ENCODE data around the gene NLRP1. TPM values are rescaled to one million over a fixed set of nuclear protein-coding genes. Genes with fewer than 3 reads are reported as not detected.
"Not testable (repeated sequence)": the region's sequence is repeated elsewhere in the genome, so short reads cannot be mapped to it uniquely, and the experiment has no call there.

The NLRP1 gene
- polyA plus RNA-seq, 1 experiment = 73.2 TPM

DNA sequence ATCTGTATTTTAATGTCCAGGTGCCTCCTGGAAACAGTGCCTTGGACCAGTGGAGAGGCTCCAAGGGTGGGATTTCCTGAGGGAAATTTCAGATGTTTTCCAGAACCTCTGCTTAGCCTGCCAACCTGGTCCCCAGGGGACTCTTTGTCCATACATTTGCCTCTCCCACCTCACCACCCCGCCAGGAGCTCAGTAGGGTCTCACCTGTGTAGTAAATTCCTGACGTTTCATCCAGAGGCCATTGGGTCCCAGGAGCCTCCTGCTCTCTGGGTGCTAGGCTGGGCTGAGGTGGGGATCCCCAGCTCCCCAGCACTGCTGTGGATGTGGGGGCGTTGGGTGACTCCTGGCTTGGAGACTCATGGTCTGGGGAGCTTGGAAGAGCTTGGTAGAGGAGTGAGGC is 2.7 kb downstream of the NLRP1 start:
- no peak for DNase-seq (ENCODE audit: low read depth, low spot score)
- TF ChIP-seq CTCF (IDR thresholded peaks at IDR 0.05; ENCODE audit: low read depth, low read length) = no peak
- H3K9me3 ChIP-seq (ENCODE audit: control insufficient read depth, insufficient read depth, low read length) = no peaks in the 10 kb centered on the region; the same call in 1 of the 2 replicates
- POLR2A ChIA-PET = no interaction called here
- no peak overlapping the region for H3K4me3 ChIP-seq (ENCODE audit: low read depth, low read length)
- no peak overlapping the region for H3K27ac ChIP-seq (ENCODE audit: low read depth, low read length)
- H3K27me3 ChIP-seq (ENCODE audit: control insufficient read depth, insufficient read depth, low read length) = no peaks in the 10 kb centered on the region
- CTCF ChIA-PET = no interaction called here

DNA sequence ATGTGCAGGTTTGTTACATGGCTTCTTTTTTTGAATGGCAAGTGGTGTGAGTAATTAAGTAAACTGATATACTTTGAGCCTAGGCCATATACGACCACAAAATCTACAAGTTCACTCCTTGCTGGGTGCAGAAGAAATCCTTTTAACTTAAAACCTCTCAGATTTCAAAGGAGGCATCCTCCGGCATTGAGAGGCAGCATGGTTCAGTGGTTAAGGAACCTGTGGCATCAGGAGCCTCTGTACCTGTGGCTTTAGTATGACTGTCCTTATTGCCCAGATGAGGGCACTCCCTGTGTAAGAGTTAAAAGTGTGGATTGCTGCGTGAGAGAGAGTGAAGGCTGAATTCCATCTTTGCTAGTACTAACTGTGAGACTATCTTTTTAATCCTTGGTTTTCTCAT is 3.3 kb downstream of the NLRP1 start:
- Histone ChIP-seq H3K4me3 (ENCODE audit: low read depth, low read length) (no peak overlapping the region), H3K9me3 (ENCODE audit: control insufficient read depth, insufficient read depth, low read length) (no peaks in the 10 kb centered on the region; the same call in 1 of the 2 replicates), H3K27ac (ENCODE audit: low read depth, low read length) (no peak overlapping the region), H3K27me3 (ENCODE audit: control insufficient read depth, insufficient read depth, low read length) (no peaks in the 10 kb centered on the region)
- POLR2A ChIA-PET = no interaction called here
- TF ChIP-seq CTCF (IDR thresholded peaks at IDR 0.05; ENCODE audit: low read depth, low read length) = no peak
- no peak for DNase-seq (ENCODE audit: low read depth, low spot score)
- CTCF ChIA-PET = no interaction called here

GRCh38 chr17:5580367-5580766 is 3.9 kb downstream of the NLRP1 start:
- ChIA-PET POLR2A (no interaction called here), CTCF (no interaction called here)
- H3K9me3 ChIP-seq (ENCODE audit: control insufficient read depth, insufficient read depth, low read length) = no peaks in the 10 kb centered on the region; the same call in 1 of the 2 replicates
- no peak for DNase-seq (ENCODE audit: low read depth, low spot score)
- no peak for TF ChIP-seq CTCF (IDR thresholded peaks at IDR 0.05; ENCODE audit: low read depth, low read length)
- H3K4me3 ChIP-seq (ENCODE audit: low read depth, low read length) = no peak overlapping the region
- no peak overlapping the region for H3K27ac ChIP-seq (ENCODE audit: low read depth, low read length)
- H3K27me3 ChIP-seq (ENCODE audit: control insufficient read depth, insufficient read depth, low read length) = no peaks in the 10 kb centered on the region

GRCh38 chr17:5578768-5579167 is 5.5 kb downstream of the NLRP1 start:
- H3K27me3 ChIP-seq (ENCODE audit: control insufficient read depth, insufficient read depth, low read length); CTCF ChIA-PET; H3K4me3 ChIP-seq (ENCODE audit: low read depth, low read length); DNase-seq (ENCODE audit: low read depth, low spot score); H3K9me3 ChIP-seq (ENCODE audit: control insufficient read depth, insufficient read depth, low read length); POLR2A ChIA-PET; H3K27ac ChIP-seq (ENCODE audit: low read depth, low read length): not testable (repeated sequence)

DNA sequence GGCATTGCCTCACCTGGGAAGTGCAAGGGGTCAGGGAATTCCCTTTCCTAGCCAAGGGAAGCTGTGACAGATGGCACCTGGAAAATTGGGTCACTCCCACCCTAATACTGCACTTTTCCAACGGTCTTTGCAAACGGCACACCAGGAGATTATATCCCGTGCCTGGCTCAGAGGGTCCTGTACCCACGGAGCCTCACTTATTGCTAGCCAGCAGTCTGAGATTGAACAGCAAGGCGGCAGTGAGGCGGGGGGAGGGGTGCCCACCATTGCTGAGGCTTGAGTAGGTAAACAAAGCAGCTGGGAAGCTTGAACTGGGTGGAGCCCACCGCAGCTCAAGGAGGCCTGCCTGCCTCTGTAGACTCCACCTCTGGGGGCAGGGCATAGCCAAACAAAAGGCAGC is 11.3 kb downstream of the NLRP1 start:
- H3K27me3 ChIP-seq (ENCODE audit: control insufficient read depth, insufficient read depth, low read length); CTCF ChIA-PET; DNase-seq (ENCODE audit: low read depth, low spot score); H3K4me3 ChIP-seq (ENCODE audit: low read depth, low read length); POLR2A ChIA-PET; H3K27ac ChIP-seq (ENCODE audit: low read depth, low read length): not testable (repeated sequence)
- H3K9me3 ChIP-seq (ENCODE audit: control insufficient read depth, insufficient read depth, low read length) = peaks cover 11% of the 10 kb centered on the region

GRCh38 chr17:5571281-5571680 is 13.0 kb downstream of the NLRP1 start:
- Histone ChIP-seq H3K4me3 (ENCODE audit: low read depth, low read length) (no peak overlapping the region), H3K27ac (ENCODE audit: low read depth, low read length) (no peak overlapping the region), H3K9me3 (ENCODE audit: control insufficient read depth, insufficient read depth, low read length) (peaks cover 11% of the 10 kb centered on the region), H3K27me3 (ENCODE audit: control insufficient read depth, insufficient read depth, low read length) (no peaks in the 10 kb centered on the region)
- CTCF ChIA-PET = interaction anchor here (1.9 kb wide), 1 partner anchor 16 kb away, joined by 4 read pairs; no protein-coding TSS in a partner anchor
- DNase-seq (ENCODE audit: low read depth, low spot score) = no peak
- no peak for TF ChIP-seq CTCF (IDR thresholded peaks at IDR 0.05; ENCODE audit: low read depth, low read length)
- POLR2A ChIA-PET = no interaction called here

Measured in AG04450 (cell line).